Activated naive CD8-positive, alpha-beta T cell treated with anti-CD3 and anti-CD28 coated beads, Interleukin-2, amount 50 U/mL, for 16 hours (primary cell): ENCODE data around the gene GIT2.
"Not testable (repeated sequence)": the region's sequence is repeated elsewhere in the genome, so short reads cannot be mapped to it uniquely, and the experiment has no call there.

ENCODE experiments used
- DNase-seq: peaks from one replicate; pipeline ENCODE4 v3.0.0-alpha.2; 2020; ENCODE audit warnings: low read depth, low spot score

GIT2 gene

DNA sequence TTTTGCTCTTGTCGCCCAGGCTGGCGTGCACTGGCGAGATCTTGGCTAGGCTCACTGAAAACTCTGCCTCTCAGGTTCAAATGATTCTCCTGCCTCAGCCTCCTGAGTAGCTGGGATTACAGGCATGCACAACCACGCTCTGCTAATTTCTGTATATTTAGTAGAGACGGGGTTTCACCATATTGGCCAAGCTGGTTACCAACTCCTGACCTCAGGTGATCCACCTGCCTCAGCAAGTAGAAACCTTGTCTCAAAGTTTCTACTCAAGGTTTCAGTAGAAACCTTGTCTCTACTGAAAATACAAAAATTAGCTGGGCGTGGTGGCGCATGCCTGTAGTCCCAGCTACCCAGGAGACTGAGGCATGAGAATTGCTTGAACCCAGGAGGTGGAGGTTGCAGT, 104.4 kb downstream of the GIT2 start:
- not testable (repeated sequence) for DNase-seq

DNA sequence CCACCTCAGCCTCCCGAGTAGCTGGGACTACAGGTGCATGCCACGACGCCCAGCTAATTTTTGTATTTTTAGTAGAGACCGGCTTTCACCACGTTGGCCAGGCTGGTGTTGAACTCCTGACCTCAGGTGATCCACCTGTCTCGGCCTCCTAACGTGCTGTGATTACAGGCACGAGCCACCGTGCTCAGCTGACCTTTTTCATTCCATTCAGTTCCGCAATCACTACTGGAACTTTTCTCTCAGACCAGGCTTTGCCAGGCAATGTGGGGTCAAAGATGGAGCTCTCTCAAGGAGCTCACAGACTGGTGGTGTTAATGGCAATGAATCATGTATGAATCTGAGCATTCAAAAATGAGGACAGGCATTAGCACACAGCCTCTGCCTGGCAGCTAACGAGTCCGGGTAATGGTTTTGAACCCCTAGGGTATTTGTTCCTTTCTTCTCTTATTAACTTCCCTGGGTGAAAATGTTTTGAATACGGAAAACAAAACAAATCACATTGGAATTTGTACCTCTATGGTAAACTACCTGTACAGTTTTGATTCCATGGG, 105.5 kb downstream of the GIT2 start:
- DNase-seq: no peak

DNA sequence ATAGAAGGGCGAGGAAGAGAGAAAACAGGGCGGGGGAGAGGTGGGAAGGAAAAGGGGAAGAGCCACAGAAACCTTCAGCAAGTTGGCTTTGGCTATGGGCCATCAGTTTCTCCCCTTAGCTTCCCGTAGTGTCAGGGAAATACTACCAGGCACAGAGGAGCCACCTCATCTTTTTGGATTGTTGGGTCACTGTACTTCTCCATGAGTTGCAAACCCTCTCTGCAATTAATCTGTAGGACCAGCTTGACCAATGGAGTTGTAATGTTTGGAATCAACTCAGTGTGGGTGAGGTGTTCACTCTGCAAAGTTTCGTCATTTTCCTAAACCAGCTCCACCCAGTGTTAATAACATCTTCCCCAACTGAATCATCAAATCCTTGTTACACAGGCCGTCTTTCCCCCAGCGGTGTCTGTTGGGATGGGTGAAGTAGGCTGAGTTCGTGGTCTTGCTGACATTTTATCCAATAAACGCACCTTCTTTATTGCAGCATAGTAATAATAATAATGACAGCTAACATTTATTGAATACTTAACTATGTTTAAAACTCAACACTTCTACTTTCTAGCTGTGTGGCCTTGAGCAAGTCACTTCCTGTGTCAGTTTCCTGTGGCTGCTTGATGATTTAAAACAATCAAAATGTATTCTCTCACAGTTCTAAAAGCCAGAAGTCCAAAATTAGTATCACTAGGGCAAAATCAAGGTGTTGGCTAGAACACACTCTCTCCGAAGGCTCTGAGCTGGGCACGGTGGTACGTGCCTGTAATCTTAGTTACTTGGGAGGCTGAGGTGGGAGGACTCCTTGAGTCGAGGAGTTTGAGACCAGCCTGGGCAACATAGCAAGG, 107.8 kb downstream of the GIT2 start:
- no peak for DNase-seq

DNA sequence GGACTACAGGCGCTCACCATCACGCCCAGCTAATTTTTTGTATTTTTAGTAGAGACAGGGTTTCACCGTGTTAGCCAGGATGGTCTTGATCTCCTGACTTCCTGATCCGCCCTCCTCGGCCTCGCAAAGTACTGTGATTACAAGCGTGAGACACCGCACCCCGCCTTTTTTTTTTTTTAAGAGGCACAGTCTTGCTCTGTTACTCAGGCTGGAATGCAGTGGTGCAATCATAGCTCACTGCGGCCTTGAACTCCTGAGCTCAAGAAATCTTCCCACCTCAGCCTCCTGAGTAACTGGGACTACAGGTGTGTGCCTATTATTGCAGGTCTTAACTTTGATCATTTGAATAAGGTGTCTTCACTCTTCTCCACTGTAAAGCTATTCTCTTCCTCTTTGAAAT, 110.6 kb downstream of the GIT2 start:
- no peak for DNase-seq

DNA sequence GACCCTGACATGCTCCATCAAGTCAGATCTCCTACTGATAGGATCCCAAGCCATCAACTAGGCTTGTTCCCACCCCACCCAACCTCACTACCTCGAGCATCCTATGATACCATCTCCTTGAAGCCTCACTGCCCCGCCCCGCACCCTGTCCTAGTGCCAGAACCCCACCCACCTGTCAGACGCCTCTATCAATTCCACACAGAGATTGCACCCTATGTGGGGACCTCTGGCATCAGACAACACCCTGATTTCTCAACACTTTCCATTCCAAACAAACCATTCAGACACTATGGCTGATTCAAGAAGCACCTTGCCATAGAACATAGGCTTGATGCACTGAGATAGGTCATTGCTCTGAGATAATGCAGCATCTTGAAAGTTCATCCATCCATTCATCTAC, 112.7 kb downstream of the GIT2 start:
- DNase-seq: no peak

DNA sequence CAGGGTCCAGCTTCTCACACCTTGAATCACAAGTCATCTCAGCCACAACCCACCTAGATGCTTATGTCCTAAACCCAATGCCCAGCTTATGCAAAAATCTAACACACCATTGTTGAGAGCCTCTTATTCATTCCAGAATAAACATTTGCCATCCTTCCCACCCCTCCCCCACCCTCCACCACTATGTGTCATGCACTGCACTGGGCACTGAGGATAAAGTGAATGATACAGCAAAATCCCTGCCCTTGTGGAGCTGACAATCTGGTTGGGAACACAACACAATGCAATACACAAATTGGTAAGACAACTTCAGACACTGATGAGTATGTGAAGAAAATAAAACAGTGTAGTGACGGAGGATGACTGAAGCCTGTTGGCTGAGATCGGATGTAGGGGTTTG, 114.4 kb downstream of the GIT2 start:
- no peak for DNase-seq

DNA sequence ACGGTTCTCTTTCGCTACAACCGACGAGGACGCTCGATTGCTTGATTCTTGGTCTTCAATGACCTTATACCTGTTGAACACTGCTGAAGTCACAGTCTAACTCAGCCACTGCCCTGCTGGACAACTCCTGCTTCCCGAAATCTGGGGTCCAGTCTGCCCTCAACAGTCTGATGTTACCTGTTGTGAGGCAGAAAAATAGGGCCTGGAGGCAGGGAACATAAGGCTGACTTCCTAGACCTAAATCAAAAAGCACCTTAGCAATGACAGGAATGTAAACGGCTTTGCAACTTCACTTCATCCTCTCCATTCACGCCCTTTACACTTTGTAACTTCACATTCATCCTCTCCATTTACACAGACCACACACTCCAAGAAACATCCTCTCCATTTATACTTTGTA, 115.2 kb downstream of the GIT2 start:
- DNase-seq: no peak

DNA sequence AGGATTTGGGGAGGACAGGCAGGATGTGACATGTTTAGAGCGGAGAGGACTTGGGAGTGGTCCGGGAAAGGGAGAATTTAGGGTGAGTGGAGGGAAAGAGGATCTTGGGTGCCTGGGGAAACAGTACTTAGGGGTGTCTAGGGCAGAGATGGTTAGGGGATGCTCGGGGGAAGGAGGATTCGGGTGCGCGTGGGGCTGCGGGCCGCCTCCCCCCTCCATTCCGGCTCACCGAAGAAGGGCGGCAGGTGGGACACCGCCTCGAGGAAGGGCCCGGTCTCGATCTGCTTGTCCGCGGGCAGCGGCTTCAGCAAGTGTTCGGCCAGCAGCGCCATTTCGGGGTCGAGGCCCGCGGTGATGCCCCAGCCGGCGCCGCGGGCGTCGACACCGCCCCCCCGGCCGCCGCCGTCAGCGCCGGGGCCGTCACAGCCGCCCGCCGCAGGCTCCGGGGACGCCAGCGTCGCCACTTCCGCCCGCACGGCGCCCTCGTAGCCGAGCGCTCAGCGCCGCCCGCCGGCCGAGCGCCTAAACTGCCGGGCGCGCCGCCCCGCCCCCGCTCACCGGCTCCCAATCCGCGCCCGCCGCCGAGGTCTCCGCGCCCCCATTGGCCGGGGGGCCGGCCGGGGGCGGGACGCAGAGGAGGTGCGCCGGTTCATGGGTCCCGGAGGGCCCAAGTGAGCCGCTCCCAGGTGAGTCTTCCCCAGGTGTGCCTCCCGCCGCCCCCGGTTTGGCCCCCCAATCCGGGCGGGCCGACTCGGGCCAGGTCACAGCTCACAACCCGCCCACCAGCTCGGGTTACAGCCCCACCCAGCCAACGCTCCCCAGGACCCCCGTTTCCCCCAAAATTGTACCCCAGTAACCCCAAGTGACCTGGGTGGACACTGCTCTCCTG, 115.9 kb downstream of the GIT2 start, which contains the start of gene GLTP:
GLTP (minus strand) TSS at position 499 of the 889 bp plus-strand sequence; CDS start at position 332, 167 bp downstream.
- DNase-seq: peak; percentile 74
